Esophagus squamous epithelium (tissue), 4 donors: ENCODE measurements around the gene NRXN2.

Source experiments
- CTCF ChIP-seq, 6 experiments: fragments of 450-650 bp in 4 of 6; fragments of 200-600 bp in 2 of 6; sonication (generic) in 2 of 6; IDR thresholded peaks; one replicate each; pipeline ENCODE4 v1.5.1; 2016 to 2019; ENCODE audit warnings: antibody characterized with exemption in 6 of 6, mild to moderate bottlenecking in 4 of 6, moderate library complexity in 4 of 6
- POLR2A ChIP-seq, 4 donors: fragments of 450-650 bp; IDR thresholded peaks; one replicate each; pipeline ENCODE4 v1.6.1; 2017; ENCODE audit warnings: antibody characterized with exemption in 4 of 4, mild to moderate bottlenecking in 4 of 4, moderate library complexity in 3 of 4

DNA sequence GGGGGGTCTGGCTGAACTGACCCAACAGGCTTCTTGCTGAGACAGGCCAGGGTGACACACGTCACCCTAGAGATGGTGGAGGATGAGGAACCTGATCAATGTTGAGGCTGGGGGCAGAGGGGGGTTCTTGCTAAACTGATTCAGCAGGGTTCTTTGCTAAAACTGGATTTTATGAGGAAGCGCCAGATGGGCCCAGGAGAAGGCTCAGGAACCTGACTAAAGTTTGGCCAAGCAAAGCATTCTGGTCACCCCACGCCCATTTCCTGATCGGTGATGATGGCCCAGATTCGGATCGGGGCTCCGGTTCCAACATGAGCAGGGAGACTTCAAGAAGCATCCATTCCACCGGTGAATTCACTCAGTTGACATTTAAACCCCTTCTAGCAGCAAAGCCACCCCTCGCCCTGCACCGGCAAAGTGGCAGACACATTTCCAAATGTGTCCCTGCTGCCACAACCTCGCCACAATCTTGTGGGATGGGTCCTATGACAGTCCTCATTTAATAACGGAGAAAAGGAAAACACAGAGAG is 166.2 kb downstream of the NRXN2 start:
- TF ChIP-seq POLR2A (IDR thresholded peaks at IDR 0.05) (no peak), CTCF (IDR thresholded peaks at IDR 0.05) (no peak)
